GM19468 (cell line): Measurements from ENCODE around the gene PRR18.

Experiments
- ATAC-seq: cut with Tn5 transposase; IDR thresholded peaks from one replicate; pipeline ENCODE4 v1.9.1; 2021; ENCODE audit warnings: mild to moderate bottlenecking, moderate library complexity, moderate number of reproducible peaks; ENCODE audit not compliant: unreplicated experiment; ENCODE audit errors: extremely low read depth

PRR18 gene

DNA sequence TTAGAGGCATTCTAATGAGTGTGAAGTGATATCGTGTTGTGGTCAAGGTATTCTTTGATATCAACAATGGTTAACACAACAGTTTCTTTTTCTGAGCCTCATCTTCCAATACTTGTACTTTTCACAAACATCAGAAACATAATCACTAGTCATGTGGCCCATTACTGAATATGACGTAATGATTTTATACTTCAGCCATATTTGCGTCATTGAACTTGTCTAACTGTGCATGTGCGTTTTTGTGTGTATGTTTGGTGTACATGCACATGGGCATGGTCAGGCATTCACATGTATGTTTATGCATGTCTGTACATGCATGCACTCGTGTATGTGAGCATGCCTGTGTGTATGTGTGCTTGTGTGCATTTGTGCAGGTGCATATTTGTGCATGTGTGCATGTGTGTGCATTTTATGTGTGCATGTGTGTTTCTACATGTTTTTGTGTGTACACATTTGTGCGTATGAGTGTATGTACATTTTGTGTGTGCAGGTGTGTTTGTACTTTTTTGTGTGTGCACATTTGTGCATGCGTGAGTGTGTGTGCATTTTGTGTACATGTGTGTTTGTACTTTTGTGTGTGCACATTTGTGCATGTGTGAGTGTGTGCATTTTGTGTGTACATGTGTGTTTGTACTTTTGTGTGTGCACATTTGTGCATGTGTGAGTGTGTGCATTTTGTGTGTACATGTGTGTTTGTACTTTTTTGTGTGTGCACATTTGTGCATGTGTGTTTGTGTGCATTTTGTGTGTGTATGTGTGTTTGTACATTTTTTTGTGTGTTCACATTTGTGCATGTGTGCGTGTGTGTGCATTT is 29.4 kb downstream of the PRR18 start:
- no peak for ATAC-seq

GRCh38 chr6:166277892-166278578 is 30.2 kb downstream of the PRR18 start:
- ATAC-seq, result no peak

DNA sequence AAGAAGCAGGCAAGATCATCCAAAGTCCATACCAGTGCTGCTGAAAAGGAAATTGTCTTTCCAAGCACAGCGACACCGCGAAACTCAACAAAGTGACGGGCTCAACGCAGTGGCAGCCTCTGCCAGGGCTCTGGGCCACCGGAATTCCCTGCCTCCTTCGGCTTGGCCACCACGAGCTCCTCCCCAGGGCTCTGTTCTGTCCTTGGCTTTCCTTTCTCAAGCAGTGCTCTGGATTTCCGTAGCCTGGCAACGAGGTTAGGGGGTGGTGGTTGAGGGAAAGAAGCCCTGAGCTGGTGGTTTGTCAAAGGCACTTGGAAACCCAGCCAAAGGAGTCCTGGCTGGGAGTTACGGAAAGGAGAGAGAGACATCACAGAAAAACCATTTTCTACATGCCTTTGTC is 31.2 kb downstream of the PRR18 start:
- no peak for ATAC-seq

DNA sequence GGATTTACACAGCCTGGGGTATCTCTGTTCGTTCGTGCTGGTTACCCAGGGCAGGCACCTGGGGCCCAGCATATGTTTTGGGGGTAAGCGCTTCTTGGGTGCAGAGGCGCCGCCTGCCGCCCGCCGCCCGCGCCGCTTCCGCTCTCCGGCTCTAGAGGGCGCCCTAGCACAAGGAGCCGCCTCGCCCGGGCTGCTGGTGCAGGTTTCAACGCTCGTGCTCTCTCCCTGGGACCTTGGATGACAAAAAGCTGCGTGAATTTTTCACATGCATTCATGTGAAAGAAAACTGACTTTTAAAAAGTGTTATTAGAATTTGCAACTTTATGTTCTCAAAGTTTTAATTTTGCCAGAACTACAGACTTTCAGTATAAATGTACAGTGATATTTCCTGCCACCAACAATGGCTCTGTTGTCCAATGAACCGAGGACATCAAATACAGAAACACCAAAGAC is 32.5 kb downstream of the PRR18 start:
- peak; percentile 65 for ATAC-seq

- ATAC-seq, result no peak
Observed at GRCh38 chr6:166274739-166275370, 33.3 kb downstream of the PRR18 start.

- no peak for ATAC-seq
Observed at GRCh38 chr6:166274163-166274562, 34.0 kb downstream of the PRR18 start.

DNA sequence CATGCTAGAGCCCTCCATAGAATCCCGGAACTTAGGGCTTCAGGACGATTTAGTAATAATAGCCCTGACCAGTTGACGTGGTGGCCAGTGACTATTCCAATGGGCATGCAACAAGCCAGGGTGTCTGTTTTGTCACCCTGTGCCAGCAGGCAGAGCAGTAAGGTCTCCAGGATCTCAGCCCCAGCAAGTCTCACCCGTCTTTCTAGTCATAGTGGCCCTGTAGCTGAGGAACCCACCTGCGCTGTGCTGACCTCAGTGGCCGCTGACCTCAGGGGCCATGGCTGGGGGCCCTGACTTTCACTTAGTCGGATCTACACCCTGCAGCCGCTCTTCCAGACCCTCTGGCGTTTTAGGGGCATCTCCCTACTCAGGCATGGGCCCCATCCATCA is 36.8 kb downstream of the PRR18 start:
- no peak for ATAC-seq

- ATAC-seq, result no peak
Observed at GRCh38 chr6:166270706-166271375, 37.4 kb downstream of the PRR18 start.

DNA sequence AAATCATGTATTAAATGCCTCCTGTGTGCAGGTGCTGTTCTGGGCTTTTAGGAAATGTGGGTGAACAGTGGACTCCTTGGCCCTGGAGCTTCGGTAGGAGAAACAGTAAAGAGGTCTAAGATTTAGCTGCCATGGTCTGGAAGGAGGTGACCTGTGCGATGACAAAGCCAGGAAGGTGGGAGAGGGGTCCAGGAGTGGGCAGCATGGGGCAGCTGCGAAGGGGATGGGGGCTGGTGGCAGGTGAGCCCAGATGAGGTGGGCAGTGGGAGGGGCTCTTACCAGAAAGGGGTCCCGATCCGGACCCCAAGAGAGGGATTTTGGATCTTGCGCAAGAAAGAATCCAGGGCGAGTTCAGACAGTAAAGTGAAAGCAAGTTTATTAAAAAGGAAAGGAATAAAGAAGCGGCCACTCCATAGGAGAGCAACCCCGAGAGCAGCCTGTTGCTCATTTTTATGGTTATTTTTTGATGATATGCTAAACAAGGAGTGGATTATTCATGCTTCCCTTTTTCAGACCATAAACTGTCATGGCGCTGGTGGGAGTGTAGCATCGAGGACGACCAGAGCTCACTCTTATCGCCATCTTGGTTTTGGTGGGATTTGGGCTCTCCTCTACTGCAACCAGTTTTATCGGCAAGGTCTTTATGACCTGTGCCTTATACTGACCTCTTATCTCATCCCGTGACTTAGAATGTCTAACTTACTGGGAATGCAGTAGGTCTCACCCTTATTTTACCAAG is 38.7 kb downstream of the PRR18 start:
- no peak for ATAC-seq

DNA sequence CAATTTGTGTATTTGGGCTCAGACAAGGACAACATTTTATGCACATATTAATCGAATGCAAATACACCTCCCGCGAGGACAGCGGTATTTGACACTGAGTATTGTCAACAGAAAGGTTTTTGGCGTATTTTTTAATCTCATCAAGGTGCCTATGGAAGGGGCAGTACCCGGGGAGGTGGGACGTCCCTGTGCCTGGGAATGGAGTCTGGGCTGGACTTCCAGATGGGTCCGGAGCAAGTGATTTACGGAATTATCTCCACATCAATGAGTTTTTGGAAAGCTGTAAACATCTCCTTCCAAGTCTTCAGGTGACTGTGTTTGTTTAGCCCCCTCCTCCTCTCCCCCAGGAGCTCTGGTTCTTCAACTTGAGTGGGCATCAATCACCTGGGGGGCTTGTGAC is 39.8 kb downstream of the PRR18 start:
- ATAC-seq, result no peak

DNA sequence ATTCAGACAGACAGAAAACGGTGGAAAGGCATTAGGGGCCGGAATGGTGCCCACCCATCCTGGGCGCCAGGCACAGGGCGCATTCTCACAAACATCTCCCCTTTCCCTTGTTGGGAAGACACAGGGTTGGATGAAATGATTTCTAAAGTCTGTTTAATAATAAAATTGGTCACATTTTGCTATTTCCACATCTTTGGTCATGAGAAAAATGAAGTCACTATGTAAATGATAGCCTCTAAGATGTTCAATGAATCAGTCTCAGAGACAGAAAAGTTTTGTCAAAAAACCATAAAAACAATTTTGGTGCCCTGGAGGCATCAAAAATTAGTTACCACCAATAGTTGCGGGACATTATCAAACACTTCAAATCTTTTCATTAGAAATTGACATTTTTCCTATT is 40.7 kb downstream of the PRR18 start:
- no peak for ATAC-seq

- no peak for ATAC-seq
Observed at GRCh38 chr6:166266336-166266735, 41.9 kb downstream of the PRR18 start.

DNA sequence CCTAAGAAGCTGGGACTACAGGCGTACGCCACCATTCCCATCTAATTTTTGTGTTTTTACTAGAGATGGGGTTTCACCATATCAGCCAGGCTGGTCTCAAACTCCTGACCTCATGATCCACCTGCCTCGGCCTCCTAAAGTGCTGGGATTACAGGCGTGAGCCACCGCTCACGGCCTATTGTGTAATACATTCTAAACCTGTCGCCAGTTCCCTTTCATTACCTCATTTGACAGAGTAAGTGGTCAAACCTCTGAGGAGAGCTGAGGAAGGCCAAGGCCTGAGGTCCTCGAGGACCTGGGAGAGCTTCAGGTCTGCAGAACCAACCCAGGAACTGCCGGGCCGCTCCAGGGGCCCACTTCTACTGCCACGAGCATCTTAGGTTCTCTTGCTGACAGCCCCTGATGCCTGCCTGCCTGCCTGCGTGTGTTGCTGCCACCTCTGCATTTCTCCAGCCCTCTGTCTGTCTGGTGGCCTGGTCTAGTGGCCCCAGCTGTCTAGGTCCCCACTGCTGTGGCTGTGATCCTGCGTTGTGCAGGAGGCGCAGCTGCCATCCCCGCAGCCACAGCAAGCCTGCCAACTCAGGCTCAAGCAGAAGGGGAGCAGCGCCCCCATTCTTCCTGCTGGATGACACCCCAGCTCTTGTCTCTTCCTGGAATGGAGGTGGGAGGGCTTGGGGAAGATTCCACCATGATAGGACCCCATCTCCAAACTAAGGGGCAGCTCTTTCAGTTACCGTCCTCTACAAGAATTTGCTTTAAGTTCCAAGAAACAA is 45.3 kb downstream of the PRR18 start:
- ATAC-seq, result no peak

- no peak for ATAC-seq
Observed at GRCh38 chr6:166259296-166259977, 48.8 kb downstream of the PRR18 start.

DNA sequence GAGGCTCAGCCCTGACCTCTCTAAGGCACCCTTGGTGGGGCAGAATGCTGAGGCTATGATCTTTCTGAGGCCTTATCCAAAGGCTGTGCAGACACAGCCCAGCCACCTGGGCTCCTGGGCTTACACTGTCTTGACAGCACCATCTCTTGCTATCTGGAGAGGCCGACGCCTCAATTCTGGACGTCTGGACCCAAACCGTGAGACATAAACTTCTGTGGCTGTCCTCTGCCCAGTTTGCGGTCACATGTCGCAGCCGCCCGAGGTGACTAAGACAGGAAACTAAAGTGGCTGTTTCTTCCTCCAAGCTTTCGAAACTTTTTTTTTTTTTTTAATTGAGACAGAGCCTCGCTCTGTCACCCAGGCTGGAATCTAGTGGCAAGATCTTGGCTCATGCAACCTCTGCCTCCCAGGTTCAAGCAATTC is 49.3 kb downstream of the PRR18 start:
- peak; percentile 69 for ATAC-seq

DNA sequence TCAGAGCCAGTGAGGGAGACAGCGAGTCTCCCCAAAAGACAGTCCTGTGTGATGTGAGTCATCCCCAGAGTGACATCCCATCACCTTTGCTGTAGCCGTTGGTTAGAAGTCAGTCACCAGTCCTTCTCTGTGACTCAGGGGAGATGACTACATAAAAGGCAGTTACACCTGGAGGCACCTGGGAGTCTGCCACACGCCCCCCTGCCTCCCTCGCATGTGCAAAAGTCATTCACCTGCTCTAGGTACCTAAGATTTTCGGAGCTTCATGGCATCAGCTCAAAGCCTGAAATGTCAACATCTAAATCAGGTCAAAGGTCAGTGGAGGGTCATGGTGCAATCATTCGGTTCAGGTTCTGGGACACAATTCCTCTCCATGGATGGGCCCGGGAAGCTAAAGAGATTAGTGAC is 50.3 kb downstream of the PRR18 start:
- ATAC-seq, result no peak
